ENCODE results near the gene KIAA0753.

GRCh38 chr17:6683081-6683684 lies 42.7 kb upstream of the KIAA0753 start:
- TF ChIP-seq, protein P1, sequence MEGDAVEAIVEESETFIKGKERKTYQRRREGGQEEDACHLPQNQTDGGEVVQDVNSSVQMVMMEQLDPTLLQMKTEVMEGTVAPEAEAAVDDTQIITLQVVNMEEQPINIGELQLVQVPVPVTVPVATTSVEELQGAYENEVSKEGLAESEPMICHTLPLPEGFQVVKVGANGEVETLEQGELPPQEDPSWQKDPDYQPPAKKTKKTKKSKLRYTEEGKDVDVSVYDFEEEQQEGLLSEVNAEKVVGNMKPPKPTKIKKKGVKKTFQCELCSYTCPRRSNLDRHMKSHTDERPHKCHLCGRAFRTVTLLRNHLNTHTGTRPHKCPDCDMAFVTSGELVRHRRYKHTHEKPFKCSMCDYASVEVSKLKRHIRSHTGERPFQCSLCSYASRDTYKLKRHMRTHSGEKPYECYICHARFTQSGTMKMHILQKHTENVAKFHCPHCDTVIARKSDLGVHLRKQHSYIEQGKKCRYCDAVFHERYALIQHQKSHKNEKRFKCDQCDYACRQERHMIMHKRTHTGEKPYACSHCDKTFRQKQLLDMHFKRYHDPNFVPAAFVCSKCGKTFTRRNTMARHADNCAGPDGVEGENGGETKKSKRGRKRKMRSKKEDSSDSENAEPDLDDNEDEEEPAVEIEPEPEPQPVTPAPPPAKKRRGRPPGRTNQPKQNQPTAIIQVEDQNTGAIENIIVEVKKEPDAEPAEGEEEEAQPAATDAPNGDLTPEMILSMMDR (IDR thresholded peaks at IDR 0.05; ENCODE audit: low read depth, low read length, poor library complexity, severe bottlenecking), result no peak
- no peak for TF ChIP-seq EZH2phosphoT487 (IDR thresholded peaks at IDR 0.05; ENCODE audit: borderline replicate concordance, low read length)
